Stimulated activated naive CD8-positive, alpha-beta T cell treated with anti-CD3 and anti-CD28 coated beads, Interleukin-15, Interleukin-2, amounts not matched to agents 100 ng/mL and 50 ng/mL, for 24 hours (primary cell): ENCODE data around the gene HERC2.

Source experiments
- H3K27ac Mint-ChIP-seq: one replicate; pipeline ENCODE4 v1.8.0; 2021; ENCODE audit warnings: mild to moderate bottlenecking, mixed read lengths
- H3K27me3 Mint-ChIP-seq: one replicate; pipeline ENCODE4 v1.8.0; 2021; ENCODE audit warnings: mixed read lengths
- H3K36me3 Mint-ChIP-seq: one replicate; pipeline ENCODE4 v1.8.0; 2021; ENCODE audit warnings: low read depth, mixed read lengths
- H3K4me1 Mint-ChIP-seq: one replicate; pipeline ENCODE4 v1.8.0; 2021; ENCODE audit warnings: low read depth, mixed read lengths
- H3K4me3 Mint-ChIP-seq: one replicate; pipeline ENCODE4 v1.8.0; 2021; ENCODE audit warnings: mild to moderate bottlenecking, mixed read lengths
- H3K9me3 Mint-ChIP-seq: one replicate; pipeline ENCODE4 v1.8.0; 2021; ENCODE audit warnings: mixed read lengths

Gene HERC2

DNA sequence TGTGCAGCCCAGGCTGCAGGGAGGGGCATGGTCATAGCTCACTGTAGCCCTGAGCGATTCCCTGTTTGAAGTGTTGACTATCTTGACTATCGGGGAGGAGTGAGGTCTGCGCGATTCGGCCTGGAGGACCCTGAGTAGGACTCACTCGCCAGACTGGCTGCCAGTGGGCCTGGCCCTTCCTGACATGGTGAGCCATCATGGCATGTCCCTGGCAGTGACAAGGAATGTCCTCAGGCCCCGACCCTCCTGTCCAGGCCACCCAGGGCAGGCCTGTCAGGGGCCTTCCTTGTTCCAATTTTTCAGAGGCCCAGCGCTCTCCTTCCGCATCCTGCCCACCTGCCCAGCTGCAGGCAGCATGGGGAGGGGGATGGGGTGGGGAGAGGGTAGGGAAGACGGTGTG, 217.7 kb downstream of the HERC2 start:
- H3K4me1 Mint-ChIP-seq = peaks cover 17% of the 10 kb centered on the region
- H3K27ac Mint-ChIP-seq = no peak overlapping the region
- no peaks in the 10 kb centered on the region for H3K9me3 Mint-ChIP-seq
- H3K27me3 Mint-ChIP-seq = peaks cover 50% of the 10 kb centered on the region
- no peaks in the 10 kb centered on the region for H3K36me3 Mint-ChIP-seq
- H3K4me3 Mint-ChIP-seq = no peak overlapping the region

DNA sequence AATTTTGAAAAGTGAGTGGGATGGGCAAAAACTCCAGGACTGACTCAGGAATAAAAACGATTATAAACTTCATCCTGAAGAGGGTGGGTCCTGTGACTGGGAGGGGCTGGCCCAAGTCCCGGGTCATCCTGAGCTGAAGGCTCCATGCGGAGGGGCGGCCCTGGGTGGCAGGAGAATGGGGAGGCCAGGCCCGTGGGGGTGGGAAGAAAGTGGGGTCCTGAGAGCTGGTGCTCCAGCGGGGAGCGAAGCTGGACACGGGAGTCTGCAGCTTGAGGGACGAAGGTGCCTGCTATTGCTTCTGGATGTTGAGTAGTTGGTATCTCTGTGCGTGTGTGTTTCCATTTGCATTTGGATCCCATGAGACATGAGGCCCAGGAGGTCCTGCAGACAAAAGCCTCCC, 218.1 kb downstream of the HERC2 start:
- Mint-ChIP-seq H3K27me3 (peaks cover 53% of the 10 kb centered on the region), H3K36me3 (no peaks in the 10 kb centered on the region), H3K4me3 (no peak overlapping the region), H3K27ac (no peak overlapping the region), H3K9me3 (no peaks in the 10 kb centered on the region), H3K4me1 (peaks cover 20% of the 10 kb centered on the region)

GRCh38 chr15:28101983-28102441, 220.0 kb downstream of the HERC2 start:
- H3K4me1 Mint-ChIP-seq = peaks cover 20% of the 10 kb centered on the region
- H3K27me3 Mint-ChIP-seq = peaks cover 62% of the 10 kb centered on the region
- no peaks in the 10 kb centered on the region for H3K9me3 Mint-ChIP-seq

GRCh38 chr15:28101201-28101600, 220.8 kb downstream of the HERC2 start:
- Mint-ChIP-seq H3K27ac (no peak overlapping the region), H3K4me3 (no peak overlapping the region), H3K27me3 (peaks cover 65% of the 10 kb centered on the region), H3K4me1 (peaks cover 21% of the 10 kb centered on the region), H3K36me3 (no peaks in the 10 kb centered on the region), H3K9me3 (no peaks in the 10 kb centered on the region)

More at GRCh38 chr15:28101983-28102441, 220.0 kb downstream of the HERC2 start:
- Mint-ChIP-seq H3K36me3 (no peaks in the 10 kb centered on the region), H3K4me3 (no peak overlapping the region), H3K27ac (no peak overlapping the region)

DNA sequence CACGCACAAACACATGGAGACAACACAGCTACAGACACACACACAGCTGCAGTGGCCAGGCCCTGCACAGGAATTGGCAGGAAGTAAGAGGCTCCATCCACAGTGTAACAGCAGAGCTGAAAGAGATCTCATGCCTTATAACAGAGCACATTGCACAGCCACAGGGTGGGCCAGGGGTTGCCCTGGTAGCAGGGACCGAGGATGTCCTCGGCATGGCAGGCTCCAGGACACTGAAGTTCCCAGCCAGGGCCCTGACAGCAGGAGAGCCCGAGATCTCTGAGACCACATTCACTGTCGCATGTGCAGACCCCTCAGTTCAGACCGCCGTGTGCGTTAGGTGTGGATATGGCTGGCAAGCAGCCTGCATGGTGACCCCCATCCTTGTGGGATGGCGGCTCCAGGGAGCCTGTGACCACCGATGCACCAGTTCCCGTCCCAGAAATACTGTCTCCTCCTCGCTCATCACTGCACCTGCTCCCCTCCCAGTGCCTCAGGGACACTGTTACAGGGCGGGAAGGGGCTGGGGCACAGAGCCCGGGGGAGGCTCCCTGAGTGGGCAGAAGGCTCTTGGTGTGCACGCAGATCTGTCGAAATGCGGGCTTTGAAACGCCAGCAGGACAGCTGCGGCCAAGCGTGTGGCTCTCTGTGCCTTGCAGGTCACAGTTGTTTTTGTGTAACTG, 221.3 kb downstream of the HERC2 start:
- no peak overlapping the region for H3K27ac Mint-ChIP-seq
- H3K9me3 Mint-ChIP-seq = no peaks in the 10 kb centered on the region
- H3K27me3 Mint-ChIP-seq = peaks cover 65% of the 10 kb centered on the region
- no peaks in the 10 kb centered on the region for H3K36me3 Mint-ChIP-seq
- H3K4me1 Mint-ChIP-seq = peaks cover 22% of the 10 kb centered on the region
- H3K4me3 Mint-ChIP-seq = no peak overlapping the region

GRCh38 chr15:28099555-28100140, 222.3 kb downstream of the HERC2 start:
- Mint-ChIP-seq H3K27me3 (peaks cover 66% of the 10 kb centered on the region), H3K9me3 (no peaks in the 10 kb centered on the region), H3K36me3 (no peaks in the 10 kb centered on the region), H3K27ac (no peak overlapping the region), H3K4me3 (peak overlapping the region; percentile 21), H3K4me1 (peaks cover 27% of the 10 kb centered on the region)

DNA sequence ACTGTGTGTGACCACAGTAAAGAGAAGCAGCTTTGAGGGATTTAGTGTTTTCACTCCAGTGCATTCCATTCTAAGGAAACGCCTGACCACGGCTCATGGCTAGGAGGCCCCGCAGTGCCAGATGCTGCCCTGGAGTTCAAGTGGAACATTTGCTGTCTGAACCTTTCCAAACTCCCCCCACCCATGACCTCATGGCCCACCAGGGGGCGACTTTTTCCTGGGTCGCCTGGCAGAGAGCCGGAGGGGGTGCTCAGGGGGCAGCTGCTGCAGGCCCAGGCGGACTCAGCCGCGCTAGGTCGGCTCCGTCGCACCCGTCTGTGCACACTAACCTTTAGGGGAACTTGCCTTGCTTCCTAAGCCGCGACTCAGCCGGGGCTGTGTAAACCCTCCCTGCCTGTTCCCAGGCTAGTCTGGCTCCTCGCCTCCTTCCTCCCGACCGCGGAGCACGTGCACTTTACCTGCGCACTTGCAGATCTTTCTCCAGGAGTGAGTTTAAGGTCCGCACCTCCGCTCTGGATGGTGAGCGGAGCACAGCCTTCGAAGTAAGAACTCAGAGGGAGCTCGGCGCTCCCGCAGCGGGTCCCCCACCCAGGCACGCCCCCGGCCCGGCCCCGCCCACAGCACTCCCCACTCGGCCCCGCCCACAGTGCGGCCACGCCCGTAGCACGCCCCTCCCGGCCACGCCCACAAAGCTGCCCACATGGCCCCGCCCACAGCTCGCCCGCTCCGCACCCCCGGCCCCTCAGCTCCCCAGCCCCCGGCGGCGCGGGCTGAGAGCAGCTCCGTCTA, 223.0 kb downstream of the HERC2 start, which contains the start of gene OCA2:
OCA2 (minus strand) TSS at position 550 of the 789 bp plus-strand sequence. CDS start 17,441 bp downstream, outside the sequence.
- Mint-ChIP-seq H3K4me1 (peaks cover 27% of the 10 kb centered on the region), H3K27ac (peak within 1 kb of the TSS; percentile 49), H3K4me3 (peak within 1 kb of the TSS; percentile 21), H3K36me3 (no peaks in the 10 kb centered on the region), H3K27me3 (peaks cover 63% of the 10 kb centered on the region), H3K9me3 (no peaks in the 10 kb centered on the region)

DNA sequence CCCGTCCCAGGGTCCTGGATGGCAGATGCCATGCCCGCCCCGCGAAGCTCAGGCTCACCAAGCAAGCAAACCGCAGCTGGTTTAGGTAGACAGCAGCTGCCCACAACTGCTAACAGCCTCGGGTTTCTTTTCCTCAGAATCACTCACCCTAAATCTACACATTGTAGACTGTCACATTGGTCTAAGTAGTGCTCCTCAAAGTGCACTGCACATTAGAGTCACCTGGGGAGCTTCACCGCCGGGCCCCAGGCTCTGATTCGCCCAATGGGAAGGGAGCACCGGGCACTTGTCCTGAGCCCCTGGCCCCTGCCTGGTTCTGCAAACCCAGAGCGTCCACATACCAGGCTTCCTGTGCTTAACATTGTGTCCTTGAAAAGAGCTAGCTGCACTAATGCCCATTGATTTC, 223.6 kb downstream of the HERC2 start:
- H3K27ac Mint-ChIP-seq = peak overlapping the region; percentile 49
- H3K4me1 Mint-ChIP-seq = peaks cover 27% of the 10 kb centered on the region

DNA sequence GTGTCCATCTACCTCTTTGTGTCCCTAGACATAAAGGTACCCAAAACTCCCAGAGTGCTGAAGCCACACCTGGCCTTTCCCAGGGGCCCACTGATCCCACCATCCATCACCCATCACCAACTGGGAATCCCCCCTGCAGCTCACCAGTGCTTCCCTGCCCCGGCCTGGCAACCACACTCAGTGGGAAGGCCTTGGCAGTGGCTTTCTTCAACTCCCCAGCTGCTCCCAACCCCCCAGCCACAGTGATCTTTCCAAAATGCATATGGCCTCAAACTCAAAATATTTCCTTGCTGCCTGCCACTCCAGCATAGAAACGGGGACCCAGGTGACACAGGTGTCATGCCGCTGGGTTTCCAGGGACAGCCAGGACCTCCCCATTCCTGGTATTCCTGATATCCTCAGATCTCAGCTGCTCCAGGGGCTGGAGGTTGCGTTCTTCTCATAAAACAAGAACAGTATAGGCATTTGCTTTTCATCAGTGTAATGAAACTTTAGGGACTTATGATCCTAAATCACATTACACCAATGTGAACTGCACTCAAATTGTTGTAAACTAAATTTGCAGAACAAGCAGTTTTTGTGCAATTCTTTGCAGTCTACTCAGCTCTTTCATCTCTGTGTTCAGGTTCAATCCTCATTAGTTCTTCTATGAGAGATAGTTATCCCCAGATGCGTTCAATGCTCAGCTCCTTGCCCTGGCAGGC, 224.2 kb downstream of the HERC2 start:
- peaks cover under 1% of the 10 kb centered on the region for H3K9me3 Mint-ChIP-seq
- peak overlapping the region; percentile 53 for H3K4me3 Mint-ChIP-seq
- peak overlapping the region; percentile 49 for H3K27ac Mint-ChIP-seq
- H3K36me3 Mint-ChIP-seq = no peaks in the 10 kb centered on the region
- H3K27me3 Mint-ChIP-seq = peaks cover 62% of the 10 kb centered on the region
- peaks cover 27% of the 10 kb centered on the region for H3K4me1 Mint-ChIP-seq

More for the DNA sequence above, 223.6 kb downstream of the HERC2 start:
- H3K27me3 Mint-ChIP-seq = peaks cover 63% of the 10 kb centered on the region
- H3K9me3 Mint-ChIP-seq = no peaks in the 10 kb centered on the region
- H3K36me3 Mint-ChIP-seq = no peaks in the 10 kb centered on the region
- H3K4me3 Mint-ChIP-seq = no peak overlapping the region

DNA sequence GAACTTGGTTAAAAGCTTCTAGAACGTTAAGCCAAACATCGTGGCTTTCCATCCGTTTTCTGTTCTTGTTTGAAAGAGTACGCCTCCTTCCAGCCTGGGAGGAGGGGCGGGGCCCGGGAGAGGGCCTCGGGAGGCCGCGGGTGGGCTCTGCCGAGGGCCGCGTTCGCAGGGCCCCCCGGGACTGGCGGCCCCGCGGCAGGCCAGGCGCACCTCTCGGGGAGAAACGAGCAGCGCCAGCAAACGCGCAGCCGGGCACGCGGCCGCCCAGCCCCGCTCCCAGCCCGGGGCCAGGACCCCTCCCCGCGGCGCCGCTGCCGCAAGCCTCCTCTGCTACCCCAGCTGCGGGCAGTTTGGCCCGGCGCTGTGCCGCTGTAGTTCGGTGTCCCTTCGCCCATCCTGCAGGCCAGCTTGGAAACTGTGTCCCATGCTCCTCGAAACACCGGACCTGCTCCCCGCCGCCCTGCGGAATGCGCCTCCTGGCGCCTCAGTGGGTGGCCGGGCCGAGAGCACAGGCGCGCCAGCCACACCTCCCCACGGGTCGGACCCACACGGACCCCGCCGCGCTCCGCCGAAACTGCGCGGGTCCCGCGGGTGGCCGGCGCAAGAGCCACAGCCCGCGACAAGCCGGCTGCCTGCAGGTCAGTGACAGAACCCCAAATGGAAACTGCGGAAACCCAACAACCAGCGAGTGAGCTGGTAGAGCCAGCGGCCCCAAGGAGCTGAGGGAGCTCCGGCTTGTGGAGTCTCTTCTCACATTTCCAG, 225.1 kb downstream of the HERC2 start:
- Mint-ChIP-seq H3K27me3 (peaks cover 71% of the 10 kb centered on the region), H3K4me3 (peak overlapping the region; percentile 80), H3K4me1 (peaks cover 27% of the 10 kb centered on the region), H3K36me3 (no peaks in the 10 kb centered on the region), H3K9me3 (peaks cover 4% of the 10 kb centered on the region), H3K27ac (no peak overlapping the region)

DNA sequence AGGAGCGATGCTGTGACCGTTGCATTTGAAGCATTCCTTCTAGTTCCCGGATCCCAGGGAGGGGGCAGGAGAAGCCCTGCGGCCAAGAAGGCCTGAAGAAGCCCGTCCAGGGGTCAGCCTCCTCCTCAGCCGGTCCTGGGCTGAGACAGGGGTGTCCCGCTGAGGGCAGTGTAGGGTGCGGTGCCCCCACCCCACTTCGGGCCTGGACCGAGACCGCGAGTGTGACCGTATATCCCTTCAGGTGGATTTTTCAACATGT, 225.6 kb downstream of the HERC2 start:
- Mint-ChIP-seq H3K36me3 (peaks cover 1% of the 10 kb centered on the region), H3K27ac (no peak overlapping the region), H3K4me1 (peaks cover 27% of the 10 kb centered on the region), H3K4me3 (peak overlapping the region; percentile 80), H3K27me3 (peaks cover 73% of the 10 kb centered on the region), H3K9me3 (peaks cover 5% of the 10 kb centered on the region)

GRCh38 chr15:28094732-28095521, 227.1 kb downstream of the HERC2 start:
- Mint-ChIP-seq H3K4me3 (peak overlapping the region; percentile 80), H3K27ac (no peak overlapping the region), H3K4me1 (peaks cover 27% of the 10 kb centered on the region), H3K36me3 (peaks cover 5% of the 10 kb centered on the region), H3K9me3 (peaks cover 15% of the 10 kb centered on the region), H3K27me3 (peaks cover 76% of the 10 kb centered on the region)

DNA sequence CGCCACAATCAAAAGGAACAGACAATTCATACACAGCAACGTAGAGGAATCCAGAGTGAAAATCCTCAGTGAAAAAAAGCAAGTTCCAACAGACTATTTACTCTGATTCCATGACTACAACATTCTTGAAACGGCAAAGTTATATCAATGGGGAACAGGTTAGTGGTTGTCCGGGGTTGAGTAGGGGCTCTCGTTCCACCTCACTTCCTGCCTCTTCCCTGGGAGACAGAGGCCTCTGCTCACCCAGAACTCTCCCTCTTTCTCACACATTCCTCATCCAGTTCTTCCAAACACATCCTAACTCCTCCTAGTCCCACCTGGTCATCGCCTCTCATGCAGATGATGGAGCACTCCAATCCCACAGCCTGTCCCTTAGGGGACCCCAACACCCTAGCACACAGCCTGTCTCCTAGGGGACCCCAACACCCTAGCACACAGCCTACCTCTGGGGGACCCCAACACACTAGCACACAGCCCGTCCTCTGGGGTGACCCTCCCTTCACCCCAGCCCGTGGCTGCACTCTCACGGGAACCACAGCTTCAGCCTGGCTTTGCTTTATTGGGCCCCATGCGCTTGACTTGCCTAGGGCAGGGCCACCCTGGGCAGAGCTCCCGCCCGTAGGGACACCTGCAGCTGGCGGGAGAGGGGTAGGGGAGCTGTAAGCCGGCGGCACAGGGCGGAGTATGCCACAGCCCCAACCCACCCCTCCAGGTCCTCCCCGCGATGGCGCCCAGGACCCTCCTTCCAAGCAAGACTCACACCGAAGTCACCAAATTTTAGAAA, 228.0 kb downstream of the HERC2 start:
- peaks cover 20% of the 10 kb centered on the region for H3K4me1 Mint-ChIP-seq

More for the DNA sequence above, 228.0 kb downstream of the HERC2 start:
- H3K27ac Mint-ChIP-seq = no peak overlapping the region
- H3K27me3 Mint-ChIP-seq = peaks cover 77% of the 10 kb centered on the region
- H3K36me3 Mint-ChIP-seq = peaks cover 5% of the 10 kb centered on the region
- peaks cover 21% of the 10 kb centered on the region for H3K9me3 Mint-ChIP-seq
- peak overlapping the region; percentile 0 for H3K4me3 Mint-ChIP-seq
